HG02763 (cell line): ENCODE measurements around the gene SKA3.
A peak's percentile ranks its signal among the peaks of the same experiment; 100 is the strongest.
"Not testable (repeated sequence)": the region's sequence is repeated elsewhere in the genome, so short reads cannot be mapped to it uniquely, and the experiment has no call there.

Source experiments
- ATAC-seq: cut with Tn5 transposase; IDR thresholded peaks from one replicate; pipeline ENCODE4 v1.9.1; 2021; ENCODE audit warnings: mild to moderate bottlenecking, moderate library complexity; ENCODE audit not compliant: unreplicated experiment

SKA3 gene

DNA sequence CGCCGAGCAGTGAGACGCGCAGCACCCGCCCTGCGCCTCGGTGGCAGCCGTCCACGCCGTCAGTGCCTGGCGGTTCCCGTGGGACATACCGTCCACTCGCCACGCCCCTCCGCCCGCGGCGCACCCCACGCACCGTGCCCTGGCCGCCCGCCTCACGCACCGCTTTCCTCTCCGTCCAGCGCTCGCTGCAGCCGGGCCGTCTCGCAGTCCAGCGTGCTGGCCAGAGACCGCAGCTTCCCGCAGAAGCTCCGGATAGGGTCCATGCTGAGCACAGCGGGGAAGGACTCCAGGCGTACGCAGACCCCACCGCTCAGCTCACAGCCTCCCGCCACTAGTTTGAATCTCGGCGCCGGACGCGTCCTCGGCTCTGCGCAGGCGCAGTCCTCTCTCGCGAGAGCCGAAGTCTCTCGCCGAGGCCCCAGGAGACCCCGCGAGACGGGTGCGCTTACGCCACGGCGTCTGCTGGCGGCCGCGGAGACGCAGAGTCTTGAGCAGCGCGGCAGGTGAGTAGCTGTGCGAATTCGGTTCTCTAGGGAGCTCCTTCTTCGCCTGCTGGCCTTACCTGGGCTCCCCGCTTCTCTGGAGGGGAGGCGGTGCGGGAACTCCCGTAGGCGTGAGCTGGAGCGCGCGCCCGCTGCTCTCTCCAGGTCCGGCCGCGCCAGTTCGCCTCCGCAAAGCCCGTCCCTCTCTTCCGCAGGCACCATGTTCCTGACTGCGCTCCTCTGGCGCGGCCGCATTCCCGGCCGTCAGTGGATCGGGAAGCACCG, at the start of gene SKA3, which contains the start of gene MRPL57:
TSS of gene SKA3 (minus strand) at position 338 of the 767 bp plus-strand sequence. CDS start at position 263, 75 bp downstream.
TSS of gene MRPL57 (plus strand) at position 444 of the 767 bp plus-strand sequence. CDS start at position 703, 259 bp downstream.
- peak; percentile 93 for ATAC-seq

DNA sequence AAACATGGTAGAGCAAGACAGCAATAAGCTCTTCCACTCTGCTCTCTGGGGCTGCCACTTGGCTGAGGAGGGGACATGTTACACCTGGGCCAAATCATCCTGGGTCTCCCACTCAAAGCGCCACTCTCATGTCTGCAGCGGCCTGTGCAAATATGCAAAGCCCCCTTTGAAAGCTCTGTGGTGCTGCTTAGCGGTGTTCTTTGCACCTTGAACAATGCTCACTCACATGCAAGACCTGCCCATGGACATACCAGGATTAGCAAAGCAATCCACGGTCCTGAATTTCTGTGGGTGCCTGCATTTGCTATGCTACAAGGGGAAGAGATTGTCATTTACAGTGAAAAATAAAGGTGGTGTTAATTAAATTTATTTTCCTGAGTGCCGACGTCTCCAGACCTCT, 48.7 kb upstream of the SKA3 start:
- ATAC-seq = no peak

DNA sequence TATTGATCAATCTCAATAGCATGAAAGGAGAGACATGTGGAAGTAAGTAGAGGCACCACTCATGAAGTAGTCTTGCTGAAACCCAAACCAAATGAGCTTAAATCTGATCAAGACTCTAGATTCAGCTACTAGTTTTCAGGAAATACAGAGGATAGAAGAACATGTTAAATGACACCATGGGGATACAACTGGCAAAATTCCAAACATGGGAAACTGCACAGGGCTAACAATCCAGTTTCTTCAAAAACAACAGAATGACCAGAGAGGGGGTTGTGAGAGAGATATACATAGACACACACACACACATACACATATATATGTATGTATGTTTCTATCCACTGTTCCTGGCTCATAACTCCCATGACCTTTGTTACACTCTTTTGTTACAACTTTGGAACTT, 44.9 kb upstream of the SKA3 start:
- no peak for ATAC-seq

DNA sequence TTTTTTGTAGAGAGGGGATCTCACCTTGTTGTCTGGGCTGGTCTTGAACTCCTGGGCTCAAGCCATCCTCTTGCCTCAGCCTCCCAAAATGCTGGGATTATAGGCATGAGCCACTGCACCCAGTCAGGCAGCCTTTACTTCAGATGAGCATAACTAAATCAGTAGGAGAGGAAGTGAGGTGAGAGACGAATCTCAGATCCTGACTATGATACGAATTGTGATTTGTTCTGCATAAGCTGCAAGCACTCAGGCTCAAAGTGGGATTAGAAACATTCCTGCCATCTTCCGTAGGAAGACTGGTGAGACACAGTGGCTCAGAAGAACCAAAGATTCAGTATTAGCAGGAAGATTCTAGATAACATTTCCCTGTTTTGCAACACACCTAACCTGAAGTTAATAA, 43.4 kb upstream of the SKA3 start:
- not testable (repeated sequence) for ATAC-seq

DNA sequence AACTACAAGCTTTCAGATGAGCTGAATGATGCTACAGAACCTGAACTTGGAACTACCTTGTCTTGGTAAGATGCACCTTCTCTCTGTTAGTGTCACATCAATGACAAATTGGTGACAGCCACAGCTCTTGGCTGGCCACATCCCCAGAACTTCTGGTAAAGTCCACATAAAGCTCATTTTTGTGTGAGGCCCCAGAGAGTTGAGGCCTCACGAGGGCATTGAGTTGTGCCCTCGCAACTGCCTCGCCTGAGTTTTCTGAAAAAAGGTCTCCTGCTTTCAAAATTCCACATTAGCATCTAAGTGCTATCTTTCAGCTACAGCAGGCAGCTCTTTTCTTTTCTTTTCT, 42.7 kb upstream of the SKA3 start:
- ATAC-seq = no peak

DNA sequence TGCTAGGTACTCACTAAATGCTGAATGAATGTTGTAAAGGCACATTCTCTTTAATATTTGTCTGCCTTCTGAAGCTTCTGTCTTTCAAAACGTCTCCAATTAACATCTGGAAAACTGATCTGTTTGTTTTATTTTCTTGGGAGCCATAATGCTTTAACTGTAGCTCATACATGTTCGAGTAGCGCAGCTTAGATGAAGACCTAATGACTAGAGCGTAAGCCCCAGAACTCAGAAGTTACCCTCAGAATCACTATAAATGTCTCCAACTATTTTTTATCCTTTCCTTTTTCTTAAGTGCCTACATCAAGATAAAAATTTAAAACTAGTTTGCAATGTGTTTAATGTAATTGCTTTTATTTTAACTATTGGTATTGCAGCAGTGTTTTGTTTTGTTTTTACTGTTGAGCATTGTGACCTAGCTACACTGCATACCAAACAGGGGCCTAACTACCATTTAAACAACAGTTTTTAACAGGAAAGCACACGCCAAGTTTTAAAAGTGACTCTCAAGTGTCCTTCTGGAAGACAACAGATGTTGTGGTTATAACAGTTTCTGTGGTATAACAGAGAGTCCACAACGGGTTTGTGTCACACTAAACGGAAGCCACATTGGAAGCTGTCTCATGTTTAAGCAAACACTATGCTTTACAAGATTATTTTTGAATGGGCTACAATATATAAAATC, 42.1 kb upstream of the SKA3 start:
- peak; percentile 98 for ATAC-seq

DNA sequence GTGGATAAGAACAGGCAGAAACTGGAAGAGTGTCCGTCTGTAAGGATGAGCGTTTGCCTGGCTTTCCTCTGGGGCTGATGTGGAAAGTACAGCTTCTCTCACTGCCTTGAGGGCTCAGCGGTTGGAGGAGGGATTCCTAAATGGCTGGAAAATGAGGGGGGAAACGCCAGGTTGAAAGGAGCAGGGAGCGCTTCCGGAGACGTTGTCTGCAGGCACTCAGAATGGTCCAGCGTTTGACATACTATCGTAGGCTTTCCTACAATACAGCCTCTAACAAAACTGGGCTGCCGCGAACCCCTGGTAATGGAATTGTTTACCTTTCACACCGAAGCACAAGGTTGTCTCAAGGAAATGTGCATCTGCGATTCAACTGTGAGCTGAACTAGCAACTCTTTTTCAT, 40.0 kb upstream of the SKA3 start:
- no peak for ATAC-seq

DNA sequence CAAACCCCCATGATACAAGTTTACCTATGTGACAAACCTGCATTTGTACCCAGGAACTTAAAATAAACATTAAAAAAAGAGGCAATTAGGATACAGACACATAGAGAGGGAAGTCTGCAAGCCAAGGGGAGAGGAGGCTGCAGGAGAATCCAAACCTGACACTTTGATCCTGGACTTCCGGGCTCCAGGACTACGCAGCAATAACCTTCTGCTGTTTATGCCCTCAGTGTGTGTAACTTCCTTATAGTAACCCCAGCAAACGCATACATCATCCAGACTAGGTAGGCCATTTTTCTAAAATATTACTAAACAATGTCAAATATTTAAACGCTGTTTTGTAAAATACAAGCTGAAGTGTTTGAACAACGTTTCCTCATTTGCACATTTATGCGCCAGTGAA, 39.1 kb upstream of the SKA3 start:
- not testable (repeated sequence) for ATAC-seq

DNA sequence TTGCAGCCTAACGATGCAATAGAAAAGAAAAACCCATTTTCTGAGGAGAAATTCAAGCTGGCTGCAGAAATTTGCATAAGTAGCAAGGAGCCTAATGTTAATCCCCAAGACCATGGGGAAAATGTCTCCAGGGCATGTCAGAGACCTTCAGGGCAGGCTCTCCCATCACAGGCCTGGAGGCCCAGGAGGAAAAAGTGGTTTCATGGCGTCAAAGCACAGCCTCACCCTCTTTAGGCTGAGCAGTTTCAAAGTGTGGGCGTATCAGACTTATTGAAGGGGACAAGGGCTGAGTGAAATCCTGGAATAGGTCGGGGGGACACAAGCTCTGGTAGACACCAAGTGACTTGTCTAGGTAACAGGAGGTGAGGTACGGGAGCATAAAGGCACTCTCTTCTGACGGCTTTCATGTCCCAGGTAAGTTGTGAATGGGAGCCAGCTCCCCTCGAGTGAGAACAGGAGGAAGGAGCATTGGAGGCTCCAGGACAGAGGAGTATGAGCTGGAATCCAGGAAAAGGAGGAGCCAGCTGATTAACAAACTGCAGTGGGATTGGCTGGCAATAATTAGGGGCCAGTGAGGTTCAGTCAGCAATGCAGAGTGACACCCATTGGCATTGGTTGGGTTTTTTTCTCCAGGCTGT, 35.9 kb upstream of the SKA3 start:
- no peak for ATAC-seq

DNA sequence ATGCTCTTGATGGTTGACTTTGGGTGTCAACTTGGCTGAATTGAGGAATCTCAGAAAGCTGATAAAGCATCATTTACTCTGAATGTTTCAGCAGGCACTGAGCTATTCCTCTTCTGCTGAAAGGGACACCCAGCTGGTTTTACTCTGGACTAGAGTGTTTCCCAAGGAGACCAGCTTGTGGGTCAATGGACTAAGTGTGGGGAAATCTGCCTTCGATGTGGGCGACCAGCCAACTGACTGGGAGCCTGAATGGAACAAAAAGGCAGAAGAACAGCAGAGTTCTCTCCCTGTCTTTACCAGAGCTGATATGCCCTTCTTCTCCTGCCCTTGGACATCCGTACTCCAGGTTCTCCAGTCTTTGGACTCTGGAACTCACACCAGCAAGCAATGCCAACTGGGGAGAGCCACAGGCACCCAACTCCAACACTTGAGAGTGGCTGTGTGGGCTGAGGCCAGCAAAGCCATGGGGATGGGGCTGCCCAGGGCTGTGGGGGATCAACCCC, 32.4 kb upstream of the SKA3 start:
- ATAC-seq = no peak

DNA sequence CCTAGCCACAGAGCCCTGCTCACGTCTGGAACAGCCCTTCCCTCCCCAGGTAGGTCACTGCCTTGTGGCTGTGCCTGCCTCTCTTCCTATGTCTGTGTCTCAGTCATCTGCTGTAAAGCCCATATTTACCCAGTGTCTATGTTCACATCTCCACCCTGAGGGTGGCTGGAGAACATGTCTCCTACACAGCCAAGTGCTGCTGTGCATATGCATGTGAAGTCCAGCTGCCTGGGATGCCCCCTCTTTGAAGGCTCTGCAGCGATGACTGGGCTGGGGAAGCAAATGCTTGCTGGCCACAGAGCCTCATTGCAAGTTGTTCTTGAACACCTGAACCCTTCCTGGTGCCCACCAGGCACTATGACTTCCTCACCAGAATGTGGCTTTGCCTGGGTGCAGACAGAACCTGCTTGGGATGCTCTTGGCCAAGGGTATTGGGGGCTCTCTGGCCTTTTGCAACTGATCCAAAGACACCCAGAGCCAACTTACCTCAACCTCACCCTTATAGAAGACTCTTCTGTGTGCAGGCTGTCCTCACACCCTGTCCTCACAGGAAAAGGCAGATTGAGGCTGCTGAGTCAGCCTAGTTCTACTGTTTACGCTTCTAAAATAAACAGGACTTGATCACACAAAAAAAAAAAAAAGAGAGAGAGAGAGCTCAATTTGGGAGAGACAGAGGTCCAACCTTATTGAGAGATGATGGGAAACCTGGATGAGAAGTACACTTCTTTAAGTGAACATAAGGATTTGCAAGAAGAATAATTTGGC, 26.6 kb upstream of the SKA3 start:
- ATAC-seq = no peak

DNA sequence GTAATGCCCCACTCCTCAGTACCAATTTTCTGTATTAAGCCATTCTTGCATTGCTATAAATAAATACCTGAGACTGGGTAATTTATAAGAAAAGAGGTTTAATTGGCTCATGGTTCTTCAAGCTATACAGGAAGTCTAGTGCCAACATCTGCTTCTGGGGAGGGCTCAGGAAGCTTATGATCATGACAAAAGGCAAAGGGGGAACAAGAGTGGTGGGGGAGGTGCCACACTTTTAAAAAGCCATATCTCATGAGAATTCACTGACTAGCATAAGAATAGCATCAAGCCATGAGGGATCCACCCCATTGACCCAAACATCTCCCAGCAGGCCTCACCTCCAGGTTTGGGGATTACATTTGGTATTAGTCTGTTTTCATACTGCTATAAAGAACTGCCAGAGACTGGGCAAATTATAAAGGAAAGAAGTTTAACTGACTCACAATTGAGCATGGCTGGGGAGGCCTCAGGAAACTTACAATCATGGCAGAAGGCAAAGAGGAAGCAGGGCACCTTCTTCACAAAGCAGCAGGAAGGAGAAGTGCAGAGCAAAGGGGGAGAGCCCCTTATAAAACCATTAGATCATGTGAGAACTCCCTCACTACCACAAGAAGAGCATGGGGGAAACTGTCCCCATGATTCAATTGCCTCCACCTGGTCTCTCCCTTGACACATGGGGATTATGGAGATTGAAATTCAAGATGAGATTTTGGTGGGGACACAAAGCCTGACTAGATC, 25.3 kb upstream of the SKA3 start:
- not testable (repeated sequence) for ATAC-seq

DNA sequence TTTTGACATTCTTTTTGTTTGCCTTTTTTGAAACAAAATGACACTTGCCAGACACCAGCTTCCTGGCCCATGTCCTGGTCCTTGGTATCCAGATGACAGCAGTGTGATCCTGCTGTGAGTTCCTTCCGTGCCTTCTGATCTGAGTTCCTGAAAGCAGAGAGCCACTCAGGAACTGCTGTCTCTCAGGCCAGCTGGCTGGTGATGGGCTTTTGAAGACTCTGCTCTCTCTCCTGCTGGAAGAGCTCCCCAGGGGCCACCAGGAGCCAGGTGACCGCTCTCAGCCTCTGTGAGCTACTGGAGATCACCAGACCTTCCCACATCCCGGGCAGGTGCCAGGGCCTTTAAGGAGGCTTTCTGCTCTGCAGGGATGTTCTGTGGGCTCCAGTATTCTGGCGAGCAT, 22.0 kb upstream of the SKA3 start:
- ATAC-seq = not testable (repeated sequence)

DNA sequence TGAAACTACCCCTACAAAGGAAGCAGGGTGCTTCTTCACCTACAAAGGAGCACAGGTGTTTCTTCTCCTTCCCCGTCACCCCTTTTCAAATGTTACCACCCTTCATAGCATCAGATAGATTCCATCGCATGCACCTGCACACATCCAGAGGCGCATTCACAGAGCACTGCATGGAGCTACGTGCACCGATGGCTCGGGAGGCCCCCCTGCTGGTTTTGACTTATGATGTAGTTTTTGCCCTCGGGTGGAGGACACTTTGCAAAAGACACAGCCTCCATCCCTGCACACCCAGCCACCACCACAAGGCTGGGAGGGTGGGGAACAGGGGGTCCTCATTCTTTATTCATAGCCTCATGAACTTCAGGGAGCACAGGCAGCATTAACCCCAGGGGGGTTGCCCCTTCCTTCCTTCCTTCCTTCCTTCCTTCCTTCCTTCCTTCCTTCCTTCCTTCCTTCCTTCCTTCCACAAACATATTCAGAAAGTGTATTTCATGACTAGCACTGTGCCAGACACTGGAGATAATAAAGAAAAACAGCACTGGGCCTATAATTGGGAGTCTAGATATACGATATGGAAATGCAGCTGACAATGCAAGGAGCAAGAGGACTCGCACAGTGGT, 21.4 kb upstream of the SKA3 start:
- not testable (repeated sequence) for ATAC-seq

DNA sequence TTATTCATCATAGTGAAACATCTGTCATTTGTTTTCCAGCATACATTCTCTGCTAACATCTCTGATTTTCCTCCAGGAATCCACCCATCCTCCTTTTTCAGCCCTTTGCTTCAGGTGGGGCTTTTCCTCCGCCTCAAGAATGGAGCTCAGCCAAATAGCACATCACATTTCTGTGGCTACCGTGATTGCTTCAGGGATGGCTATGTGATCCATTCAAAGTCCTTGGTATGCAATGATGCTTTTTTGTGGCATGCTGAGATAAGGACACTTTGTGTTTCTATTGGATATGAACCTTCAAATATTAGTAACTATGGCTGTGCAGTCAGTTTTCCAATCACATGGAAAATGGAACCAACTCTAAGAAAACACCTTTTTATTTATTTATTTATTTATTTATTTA, 18.4 kb upstream of the SKA3 start:
- not testable (repeated sequence) for ATAC-seq

DNA sequence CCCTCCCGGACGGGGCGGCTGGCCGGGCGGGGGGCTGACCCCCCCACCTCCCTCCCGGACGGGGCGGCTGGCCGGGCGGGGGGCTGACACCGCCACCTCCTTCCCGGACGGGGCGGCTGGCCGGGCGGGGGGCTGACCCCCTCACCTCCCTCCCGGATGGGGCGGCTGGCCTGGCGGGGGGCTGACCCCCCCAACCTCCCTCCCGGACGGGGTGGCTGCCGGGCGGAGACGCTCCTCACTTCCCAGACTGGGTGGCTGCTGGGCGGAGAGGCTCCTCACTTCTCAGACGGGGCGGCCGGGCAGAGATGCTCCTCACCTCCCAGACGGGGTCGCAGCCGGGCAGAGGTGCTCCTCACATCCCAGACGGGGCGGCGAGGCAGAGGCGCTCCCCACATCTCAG, 10.1 kb upstream of the SKA3 start:
- ATAC-seq = not testable (repeated sequence)

DNA sequence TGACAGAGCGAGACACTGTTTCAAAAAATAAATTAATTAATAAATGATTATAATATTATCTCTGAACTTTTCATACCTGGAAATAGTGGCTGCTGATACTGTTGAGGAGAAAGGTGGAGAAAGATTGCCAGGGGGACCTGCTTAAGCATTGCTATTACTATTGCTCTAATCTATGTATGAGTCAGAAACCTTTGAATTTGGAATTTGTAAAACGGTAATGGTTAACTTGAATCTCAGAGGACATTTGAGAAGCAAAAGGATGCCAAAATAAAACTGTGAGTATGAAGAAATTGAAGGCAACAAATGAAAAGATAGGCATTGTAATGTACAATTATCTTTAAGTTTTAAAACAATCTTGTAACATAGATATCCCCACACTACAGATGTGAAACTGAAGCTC, 5.3 kb upstream of the SKA3 start:
- no peak for ATAC-seq

DNA sequence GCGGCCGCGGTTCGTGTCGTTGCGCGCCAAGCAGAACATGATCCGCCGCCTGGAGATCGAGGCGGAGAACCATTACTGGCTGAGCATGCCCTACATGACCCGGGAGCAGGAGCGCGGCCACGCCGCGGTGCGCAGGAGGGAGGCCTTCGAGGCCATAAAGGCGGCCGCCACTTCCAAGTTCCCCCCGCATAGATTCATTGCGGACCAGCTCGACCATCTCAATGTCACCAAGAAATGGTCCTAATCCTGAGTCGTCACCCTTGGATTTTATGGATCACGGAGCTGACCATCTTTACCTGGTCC, 581 bp upstream of the SKA3 start:
- ATAC-seq = peak; percentile 22

DNA sequence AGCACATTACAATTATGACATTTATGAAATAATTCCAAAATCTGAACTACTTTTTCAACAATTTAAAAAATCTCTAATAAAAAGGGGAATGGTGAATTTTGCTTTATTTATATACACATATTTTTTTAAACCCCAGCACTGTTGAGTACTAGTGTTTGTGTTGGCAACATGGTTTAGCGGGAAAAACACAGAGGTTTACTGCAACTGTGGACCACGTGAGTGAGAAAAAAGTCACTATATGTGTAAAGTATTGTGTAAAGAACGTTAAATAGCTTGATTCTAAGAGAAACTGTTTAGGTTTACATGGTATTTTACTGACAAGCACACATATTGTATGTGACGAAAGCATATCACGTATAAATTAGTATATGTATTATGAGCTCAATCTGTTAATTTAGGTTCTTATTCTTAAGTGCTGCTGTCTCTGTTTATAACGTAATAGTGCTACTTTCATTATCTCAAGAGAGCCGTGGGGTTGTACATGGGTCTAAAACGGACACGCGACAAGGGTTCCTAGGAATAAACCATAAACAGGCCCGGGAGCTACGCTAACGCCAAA, 617 bp downstream of the SKA3 start:
- ATAC-seq = no peak

DNA sequence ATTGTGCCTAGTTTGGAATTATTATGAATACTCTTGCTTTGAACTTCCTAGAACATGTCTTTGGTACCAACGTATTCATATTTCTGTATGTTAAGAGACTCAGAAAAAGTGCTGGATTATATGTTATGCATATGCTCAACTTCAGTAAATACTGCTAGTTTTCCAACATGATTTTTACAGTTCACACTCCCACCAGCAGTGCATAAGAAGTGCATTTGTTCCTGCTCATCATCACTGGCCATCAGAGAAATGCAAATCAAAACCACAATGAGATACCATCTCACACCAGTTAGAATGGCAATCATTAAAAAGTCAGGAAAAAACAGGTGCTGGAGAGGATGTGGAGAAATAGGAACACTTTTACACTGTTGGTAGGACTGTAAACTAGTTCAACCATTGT, 2.6 kb downstream of the SKA3 start:
- not testable (repeated sequence) for ATAC-seq
